DOHH2 (cell line): ENCODE results near the gene SHISA8.

ENCODE experiments used
- H3F3A ChIP-seq: fragments of 200-600 bp; sonication (generic), shearing (Covaris generic); 2 replicates; pipeline ENCODE4 v1.6.0; 2016; ENCODE audit warnings: antibody characterized with exemption, mild to moderate bottlenecking; ENCODE audit not compliant: control insufficient read depth, insufficient read depth
- H3K27ac ChIP-seq: fragments of 200-600 bp; sonication (generic); 2 replicates; pipeline ENCODE4 v1.5.1; 2014; ENCODE audit warnings: low read depth, mild to moderate bottlenecking, low read length, moderate library complexity
- H3K27me3 ChIP-seq: fragments of 200-600 bp; sonication (generic); 2 replicates; pipeline ENCODE4 v1.6.1; 2014; ENCODE audit warnings: mild to moderate bottlenecking, low read length, mixed read lengths; ENCODE audit not compliant: control insufficient read depth
- H3K36me3 ChIP-seq: fragments of 200-600 bp; sonication (generic); 2 replicates; pipeline ENCODE4 v1.6.1; 2014; ENCODE audit warnings: mild to moderate bottlenecking, low read length, moderate library complexity, mixed read lengths; ENCODE audit not compliant: control insufficient read depth
- H3K4me1 ChIP-seq: fragments of 200-600 bp; sonication (generic); 2 replicates; pipeline ENCODE4 v1.6.1; 2014; ENCODE audit warnings: mild to moderate bottlenecking, low read length, mixed read lengths; ENCODE audit not compliant: control insufficient read depth
- H3K4me2 ChIP-seq: fragments of 200-600 bp; sonication (generic); 2 replicates; pipeline ENCODE4 v1.6.0; 2014; ENCODE audit warnings: mild to moderate bottlenecking, low read length, moderate library complexity
- H3K4me3 ChIP-seq: fragments of 200-600 bp; sonication (generic); 2 replicates; pipeline ENCODE4 v1.5.1; 2014; ENCODE audit warnings: mild to moderate bottlenecking, low read length, mixed read lengths
- H3K79me2 ChIP-seq: fragments of 200-600 bp; sonication (generic); 2 replicates; pipeline ENCODE4 v1.6.1; 2014; ENCODE audit warnings: mild to moderate bottlenecking, low read length, mixed read lengths; ENCODE audit not compliant: control insufficient read depth
- H3K9me2 ChIP-seq: fragments of 200-600 bp; sonication (generic); replicated peaks from 2 replicates; pipeline ENCODE4 v1.6.1; 2014; ENCODE audit warnings: mild to moderate bottlenecking, low read length, mixed read lengths; ENCODE audit not compliant: control insufficient read depth
- H3K9me3 ChIP-seq: fragments of 200-600 bp; sonication (generic); 2 replicates; pipeline ENCODE4 v1.6.1; 2014; ENCODE audit warnings: antibody characterized with exemption, low read length, mixed read lengths; ENCODE audit not compliant: control insufficient read depth, insufficient read depth
- H4K20me1 ChIP-seq: fragments of 200-600 bp; sonication (generic); 2 replicates; pipeline ENCODE4 v1.6.0; 2014; ENCODE audit warnings: low read depth, mild to moderate bottlenecking, antibody characterized with exemption, low read length, moderate library complexity; ENCODE audit not compliant: control insufficient read depth, insufficient read depth
- EZH2phosphoT487 ChIP-seq: fragments of 200-600 bp; sonication (generic); IDR thresholded peaks from 2 replicates; pipeline ENCODE4 v1.6.1; 2017; ENCODE audit warnings: borderline replicate concordance, mild to moderate bottlenecking, antibody characterized with exemption, low read length, moderate library complexity, mixed read lengths
- TF ChIP-seq, protein P1 (sequence below): fragments of 200-600 bp; sonication (generic); IDR thresholded peaks from one replicate; pipeline ENCODE4 v1.5.1; 2014; ENCODE audit warnings: antibody characterized with exemption, mild to moderate bottlenecking, low read depth, low read length; ENCODE audit not compliant: poor library complexity, severe bottlenecking

SHISA8 gene

DNA sequence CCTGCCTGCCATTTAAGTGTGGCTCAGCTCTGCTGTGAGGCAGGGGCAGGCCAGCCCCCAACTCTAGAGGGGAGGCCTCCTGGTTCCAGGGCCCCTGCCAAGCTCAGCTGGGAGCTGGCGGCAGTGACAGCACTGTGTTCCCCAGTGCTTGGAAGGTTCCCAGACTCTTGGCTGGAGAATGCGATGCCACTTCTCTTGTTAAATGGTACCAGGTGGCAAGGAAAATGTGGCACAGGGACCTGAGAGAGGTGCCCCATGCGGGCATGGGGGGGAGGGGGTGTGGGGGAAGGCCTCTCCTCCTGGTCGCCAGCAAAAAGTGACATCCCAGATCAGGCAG, 20.1 kb upstream of the SHISA8 start:
- TF ChIP-seq EZH2phosphoT487, result no peak
- TF ChIP-seq, protein P1, sequence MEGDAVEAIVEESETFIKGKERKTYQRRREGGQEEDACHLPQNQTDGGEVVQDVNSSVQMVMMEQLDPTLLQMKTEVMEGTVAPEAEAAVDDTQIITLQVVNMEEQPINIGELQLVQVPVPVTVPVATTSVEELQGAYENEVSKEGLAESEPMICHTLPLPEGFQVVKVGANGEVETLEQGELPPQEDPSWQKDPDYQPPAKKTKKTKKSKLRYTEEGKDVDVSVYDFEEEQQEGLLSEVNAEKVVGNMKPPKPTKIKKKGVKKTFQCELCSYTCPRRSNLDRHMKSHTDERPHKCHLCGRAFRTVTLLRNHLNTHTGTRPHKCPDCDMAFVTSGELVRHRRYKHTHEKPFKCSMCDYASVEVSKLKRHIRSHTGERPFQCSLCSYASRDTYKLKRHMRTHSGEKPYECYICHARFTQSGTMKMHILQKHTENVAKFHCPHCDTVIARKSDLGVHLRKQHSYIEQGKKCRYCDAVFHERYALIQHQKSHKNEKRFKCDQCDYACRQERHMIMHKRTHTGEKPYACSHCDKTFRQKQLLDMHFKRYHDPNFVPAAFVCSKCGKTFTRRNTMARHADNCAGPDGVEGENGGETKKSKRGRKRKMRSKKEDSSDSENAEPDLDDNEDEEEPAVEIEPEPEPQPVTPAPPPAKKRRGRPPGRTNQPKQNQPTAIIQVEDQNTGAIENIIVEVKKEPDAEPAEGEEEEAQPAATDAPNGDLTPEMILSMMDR, result no peak
- Histone ChIP-seq H3K36me3 (peaks cover 73% of the 10 kb centered on the region), H3K4me2 (peak overlapping the region; percentile 87), H3K27ac (peak overlapping the region; percentile 95), H3K79me2 (peaks cover 43% of the 10 kb centered on the region), H3K9me2 (no peaks in the 10 kb centered on the region), H3F3A (peaks cover 60% of the 10 kb centered on the region), H4K20me1 (no peaks in the 10 kb centered on the region), H3K4me1 (peaks cover 100% of the 10 kb centered on the region), H3K4me3 (peak overlapping the region; percentile 52), H3K27me3 (no peaks in the 10 kb centered on the region), H3K9me3 (no peaks in the 10 kb centered on the region)

- Histone ChIP-seq H3K4me1 (peaks cover 100% of the 10 kb centered on the region), H4K20me1 (no peaks in the 10 kb centered on the region), H3K27ac (peak overlapping the region; percentile 95), H3K4me3 (peak overlapping the region; percentile 52), H3K9me2 (no peaks in the 10 kb centered on the region), H3K79me2 (peaks cover 39% of the 10 kb centered on the region), H3K36me3 (peaks cover 70% of the 10 kb centered on the region), H3K27me3 (no peaks in the 10 kb centered on the region), H3K9me3 (no peaks in the 10 kb centered on the region), H3F3A (peaks cover 58% of the 10 kb centered on the region), H3K4me2 (peak overlapping the region; percentile 87)
- TF ChIP-seq, protein P1, result no peak
- TF ChIP-seq EZH2phosphoT487, result no peak
Observed at GRCh38 chr22:41934284-41935014, 19.6 kb upstream of the SHISA8 start.

GRCh38 chr22:41933411-41934177, 18.7 kb upstream of the SHISA8 start:
- H3K4me3 ChIP-seq, result peak overlapping the region; percentile 52
- TF ChIP-seq EZH2phosphoT487, result no peak
- peak overlapping the region; percentile 87 for H3K4me2 ChIP-seq
- H4K20me1 ChIP-seq, result no peaks in the 10 kb centered on the region
- peaks cover 30% of the 10 kb centered on the region for H3K79me2 ChIP-seq
- H3K27me3 ChIP-seq, result no peaks in the 10 kb centered on the region
- peaks cover 100% of the 10 kb centered on the region for H3K4me1 ChIP-seq
- H3K9me3 ChIP-seq, result no peaks in the 10 kb centered on the region
- H3K9me2 ChIP-seq, result no peaks in the 10 kb centered on the region
- H3K36me3 ChIP-seq, result peaks cover 66% of the 10 kb centered on the region
- peak overlapping the region; percentile 95 for H3K27ac ChIP-seq
- peaks cover 53% of the 10 kb centered on the region for H3F3A ChIP-seq

DNA sequence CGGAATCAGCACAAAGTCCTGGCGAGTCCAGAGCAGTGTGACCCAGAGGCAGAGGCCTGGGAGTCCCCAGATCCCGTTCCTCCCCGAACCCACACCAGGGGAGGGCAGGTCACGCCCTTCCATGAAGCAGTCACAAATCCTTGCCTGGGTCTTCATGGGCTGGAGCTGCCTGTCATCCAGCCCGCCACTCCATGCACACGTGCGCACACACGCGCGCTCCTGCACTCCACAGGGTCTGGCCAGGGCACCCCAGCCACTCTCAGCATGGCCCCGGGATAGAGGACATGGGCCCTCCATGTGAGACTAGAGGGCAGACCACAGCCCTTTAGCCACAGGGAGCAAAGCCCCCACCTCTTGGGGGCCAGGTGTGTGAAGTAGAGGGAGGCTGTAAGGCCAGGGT, 17.5 kb upstream of the SHISA8 start:
- Histone ChIP-seq H3K27ac (peak overlapping the region; percentile 95), H3K79me2 (peaks cover 29% of the 10 kb centered on the region), H3K4me1 (peaks cover 100% of the 10 kb centered on the region), H4K20me1 (no peaks in the 10 kb centered on the region), H3K27me3 (no peaks in the 10 kb centered on the region), H3K4me3 (peak overlapping the region; percentile 52), H3K9me3 (no peaks in the 10 kb centered on the region), H3K9me2 (no peaks in the 10 kb centered on the region), H3F3A (peaks cover 52% of the 10 kb centered on the region), H3K4me2 (peak overlapping the region; percentile 87), H3K36me3 (peaks cover 58% of the 10 kb centered on the region)
- TF ChIP-seq, protein P1, result peak; percentile 13
- no peak for TF ChIP-seq EZH2phosphoT487
